HEK293 (cell line): Measurements from ENCODE around the gene CENPVL3.
"Not testable (repeated sequence)": the region's sequence is repeated elsewhere in the genome, so short reads cannot be mapped to it uniquely, and the experiment has no call there.

Experiments
- CTCF ChIA-PET: fragments of 350-600 bp; formaldehyde crosslinking; extraction: SDS; loops from one replicate; lab custom pipeline; 2021; ENCODE audit warnings: antibody characterized with exemption; lab: Yijun Ruan, JAX
- POLR2A ChIA-PET: fragments of 300-600 bp; formaldehyde crosslinking; extraction: SDS; loops from one replicate; lab custom pipeline; 2020; ENCODE audit warnings: antibody characterized with exemption, inconsistent platforms; lab: Yijun Ruan, JAX
- H3K27ac ChIP-seq: fragments of 200-500 bp; sonication (Bioruptor generic); 2 replicates; pipeline ENCODE4 v1.5.1; 2014; ENCODE audit warnings: low read depth, low read length, control low read depth, inconsistent platforms; ENCODE audit errors: extremely low read depth
- H3K36me3 ChIP-seq, 2 experiments: fragments of 200-500 bp in 1 of 2; sonication (Bioruptor generic) in 1 of 2; 1 replicate in 1 of 2; 2 replicates in 1 of 2; pipeline ENCODE4 v1.5.1; 2014 to 2017; ENCODE audit warnings: inconsistent platforms in 2 of 2, low read length in 2 of 2; ENCODE audit not compliant: control insufficient read depth in 2 of 2, insufficient read depth in 1 of 2
- H3K4me1 ChIP-seq: fragments of 200-500 bp; sonication (Bioruptor generic); 2 replicates; pipeline ENCODE4 v1.5.1; 2014; ENCODE audit warnings: mild to moderate bottlenecking, low read length, inconsistent platforms; ENCODE audit not compliant: control insufficient read depth, insufficient read depth
- H3K4me3 ChIP-seq: 2 replicates; pipeline ENCODE4 v1.5.1; 2011; ENCODE audit warnings: low read depth, mild to moderate bottlenecking, control low read depth, low read length, moderate library complexity
- H3K9me3 ChIP-seq: fragments of 200-500 bp; sonication (Bioruptor generic); 2 replicates; pipeline ENCODE4 v1.5.1; 2014; ENCODE audit warnings: low read depth, low read length, inconsistent platforms; ENCODE audit not compliant: control insufficient read depth, insufficient read depth
- GLI4 ChIP-seq: fragments of 450-650 bp; formaldehyde crosslinking; IDR thresholded peaks from 2 replicates; pipeline ENCODE4 v1.5.1; 2016; ENCODE audit warnings: missing biosample characterization, missing genetic modification characterization
- IKZF3 ChIP-seq: fragments of 450-650 bp; IDR thresholded peaks from 2 replicates; pipeline ENCODE4 v1.5.0; 2018; ENCODE audit warnings: missing biosample characterization, mild to moderate bottlenecking, missing genetic modification characterization, moderate library complexity
- MEIS1 ChIP-seq: sonication (generic); formaldehyde crosslinking; IDR thresholded peaks from 2 replicates; pipeline ENCODE4 v1.8.1; 2022; ENCODE audit warnings: missing genetic modification reagents, mild to moderate bottlenecking, borderline replicate concordance
- OVOL3 ChIP-seq: fragments of 450-650 bp; formaldehyde crosslinking; IDR thresholded peaks from 2 replicates; pipeline ENCODE4 v1.5.1; 2016; ENCODE audit warnings: missing biosample characterization, missing genetic modification characterization
- REST ChIP-seq: fragments of 450-650 bp; formaldehyde crosslinking; IDR thresholded peaks from 2 replicates; pipeline ENCODE4 v1.5.1; 2016; ENCODE audit warnings: missing biosample characterization, missing genetic modification characterization
- SP3 ChIP-seq: fragments of 450-650 bp; formaldehyde crosslinking; IDR thresholded peaks from 2 replicates; pipeline ENCODE4 v1.5.1; 2016; ENCODE audit warnings: missing biosample characterization, missing genetic modification characterization
- WT1 ChIP-seq: fragments of 450-650 bp; formaldehyde crosslinking; IDR thresholded peaks from 2 replicates; pipeline ENCODE4 v1.5.1; 2016; ENCODE audit warnings: missing biosample characterization, missing genetic modification characterization
- ZNF202 ChIP-seq: fragments of 450-650 bp; formaldehyde crosslinking; IDR thresholded peaks from 2 replicates; pipeline ENCODE4 v1.5.1; 2016; ENCODE audit warnings: missing biosample characterization, missing genetic modification characterization, borderline replicate concordance
- ZNF266 ChIP-seq: fragments of 450-650 bp; formaldehyde crosslinking; IDR thresholded peaks from 2 replicates; pipeline ENCODE4 v1.5.1; 2016; ENCODE audit warnings: missing biosample characterization, missing genetic modification characterization, low read depth
- ZNF561 ChIP-seq: fragments of 450-650 bp; IDR thresholded peaks from 2 replicates; pipeline ENCODE4 v1.5.1; 2018; ENCODE audit warnings: missing biosample characterization, missing genetic modification characterization, borderline replicate concordance
- ZNF654 ChIP-seq: fragments of 450-650 bp; formaldehyde crosslinking; IDR thresholded peaks from 2 replicates; pipeline ENCODE4 v1.5.1; 2016; ENCODE audit warnings: low read depth, missing biosample characterization, missing genetic modification characterization

CENPVL3 gene

GRCh38 chrX:51641421-51642021 is 22.8 kb upstream of the CENPVL3 start:
- Histone ChIP-seq H3K4me3 (no peak overlapping the region), H3K36me3 (no peaks in the 10 kb centered on the region), H3K27ac (no peak overlapping the region), H3K9me3 (no peaks in the 10 kb centered on the region), H3K4me1 (no peaks in the 10 kb centered on the region)
- ChIA-PET POLR2A (no interaction called here), CTCF (interaction anchor here (0.5 to 3.7 kb wide), 11 partner anchors 154 to 1803 kb away, joined by 3 to 35 read pairs (median 4); no protein-coding TSS in a partner anchor)
- TF ChIP-seq REST (tag by site-specific recombination) (no peak), ZNF561 (tag by site-specific recombination) (no peak), ZNF654 (tag by site-specific recombination) (peak; percentile 70)

- H3K4me3 ChIP-seq, H3K9me3 ChIP-seq, H3K27ac ChIP-seq, H3K4me1 ChIP-seq, H3K36me3 ChIP-seq, POLR2A ChIA-PET: not testable (repeated sequence)
- CTCF ChIA-PET = interaction anchor here (0.6 kb wide), 1 partner anchor 1432 kb away, joined by 3 read pairs; the partner anchor contains the start of gene CCNB3
Observed at GRCh38 chrX:51636511-51636910, 17.8 kb upstream of the CENPVL3 start.

GRCh38 chrX:51614353-51615012 is 4.2 kb downstream of the CENPVL3 start:
- CTCF ChIA-PET = interaction anchor here (0.9 to 2.9 kb wide), 4 partner anchors 115 to 364 kb away, joined by 3 to 7 read pairs (median 4); no protein-coding TSS in a partner anchor
- Histone ChIP-seq H3K27ac (no peak overlapping the region), H3K4me3 (no peak overlapping the region), H3K36me3 (no peaks in the 10 kb centered on the region)
- POLR2A ChIA-PET = interaction anchor here (0.5 kb wide), 1 partner anchor 647 kb away, joined by 13 read pairs; no protein-coding TSS in a partner anchor
- TF ChIP-seq MEIS1 (CRISPR knock-in tag) (no peak), ZNF202 (tag by site-specific recombination) (no peak), WT1 (tag by site-specific recombination) (no peak), IKZF3 (tag by site-specific recombination) (peak; percentile 55), ZNF654 (tag by site-specific recombination) (peak; percentile 66), GLI4 (no peak), SP3 (tag by site-specific recombination) (no peak)
- TF ChIP-seq, all 188 proteins: peak for 2
- Histone ChIP-seq H3K4me1 (no peaks in the 10 kb centered on the region), H3K9me3 (no peaks in the 10 kb centered on the region)

- H3K9me3 ChIP-seq = no peaks in the 10 kb centered on the region
- no peak overlapping the region for H3K4me3 ChIP-seq
- no peaks in the 10 kb centered on the region for H3K36me3 ChIP-seq
- TF ChIP-seq ZNF266 (tag by site-specific recombination) = no peak
- no peak for TF ChIP-seq OVOL3 (tag by site-specific recombination)
- H3K4me1 ChIP-seq = no peaks in the 10 kb centered on the region
- H3K27ac ChIP-seq = no peak overlapping the region
- CTCF ChIA-PET = no interaction called here
- POLR2A ChIA-PET = no interaction called here
Observed at GRCh38 chrX:51608766-51609165, 9.9 kb downstream of the CENPVL3 start.
